HFFc6 (cell line): Measurements from ENCODE around the gene TTR. TPM values are rescaled to one million over a fixed set of nuclear protein-coding genes. Genes with fewer than 3 reads are reported as not detected.

ENCODE experiments used
- DNase-seq: peaks from one replicate; pipeline ENCODE4 v3.0.0-alpha.2; 2018
- H3K27ac Mint-ChIP-seq: 2 replicates; pipeline ENCODE4 v1.8.0; 2020; ENCODE audit warnings: mild to moderate bottlenecking, mixed read lengths
- H3K27me3 Mint-ChIP-seq: 2 replicates; pipeline ENCODE4 v1.8.0; 2021; ENCODE audit warnings: mild to moderate bottlenecking, moderate library complexity, mixed read lengths; ENCODE audit not compliant: insufficient read depth
- H3K36me3 Mint-ChIP-seq: 2 replicates; pipeline ENCODE4 v1.8.0; 2021; ENCODE audit warnings: low read depth, mixed read lengths
- H3K4me1 Mint-ChIP-seq: 2 replicates; pipeline ENCODE4 v1.8.0; 2020; ENCODE audit warnings: low read depth, mixed read lengths
- H3K4me3 Mint-ChIP-seq: 2 replicates; pipeline ENCODE4 v1.8.0; 2020; ENCODE audit warnings: mild to moderate bottlenecking, moderate library complexity, mixed read lengths
- H3K9me3 Mint-ChIP-seq: 2 replicates; pipeline ENCODE4 v1.8.0; 2020; ENCODE audit warnings: mild to moderate bottlenecking, mixed read lengths
- total RNA-seq, 6 experiments: library from RNA; stranded (reverse); fragmentation: NEBNext Ultra II Directional; extraction: Animal tissue kit (Norgen Biotek cat#: 25700); gene quantifications; 2 replicates in 1 of 6; 3 replicates in 5 of 6; pipeline ENCODE4 v1.2.3, GENCODE V29; 2021
- TF ChIP-seq, protein P1 (sequence below): fragments of 200-600 bp; sonication (generic); IDR thresholded peaks from 2 replicates; pipeline ENCODE4 v1.5.0; 2021; ENCODE audit warnings: antibody characterized with exemption, mild to moderate bottlenecking

Gene TTR
- total RNA-seq, 6 experiments from 2014 or later = not detected

- Mint-ChIP-seq H3K36me3 (no peaks in the 10 kb centered on the region), H3K4me1 (no peaks in the 10 kb centered on the region), H3K27ac (no peak overlapping the region), H3K4me3 (no peak overlapping the region), H3K9me3 (peaks cover 36% of the 10 kb centered on the region), H3K27me3 (no peaks in the 10 kb centered on the region; the same call in 1 of the 2 replicates)
- TF ChIP-seq, protein P1, sequence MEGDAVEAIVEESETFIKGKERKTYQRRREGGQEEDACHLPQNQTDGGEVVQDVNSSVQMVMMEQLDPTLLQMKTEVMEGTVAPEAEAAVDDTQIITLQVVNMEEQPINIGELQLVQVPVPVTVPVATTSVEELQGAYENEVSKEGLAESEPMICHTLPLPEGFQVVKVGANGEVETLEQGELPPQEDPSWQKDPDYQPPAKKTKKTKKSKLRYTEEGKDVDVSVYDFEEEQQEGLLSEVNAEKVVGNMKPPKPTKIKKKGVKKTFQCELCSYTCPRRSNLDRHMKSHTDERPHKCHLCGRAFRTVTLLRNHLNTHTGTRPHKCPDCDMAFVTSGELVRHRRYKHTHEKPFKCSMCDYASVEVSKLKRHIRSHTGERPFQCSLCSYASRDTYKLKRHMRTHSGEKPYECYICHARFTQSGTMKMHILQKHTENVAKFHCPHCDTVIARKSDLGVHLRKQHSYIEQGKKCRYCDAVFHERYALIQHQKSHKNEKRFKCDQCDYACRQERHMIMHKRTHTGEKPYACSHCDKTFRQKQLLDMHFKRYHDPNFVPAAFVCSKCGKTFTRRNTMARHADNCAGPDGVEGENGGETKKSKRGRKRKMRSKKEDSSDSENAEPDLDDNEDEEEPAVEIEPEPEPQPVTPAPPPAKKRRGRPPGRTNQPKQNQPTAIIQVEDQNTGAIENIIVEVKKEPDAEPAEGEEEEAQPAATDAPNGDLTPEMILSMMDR = no peak
- DNase-seq = no peak
These were observed 18.6 kb upstream of the TTR start for GRCh38 chr18:31573051-31573450.

- TF ChIP-seq, protein P1 = no peak
- peaks cover 33% of the 10 kb centered on the region for H3K9me3 Mint-ChIP-seq
- H3K27ac Mint-ChIP-seq = no peak overlapping the region
- H3K4me1 Mint-ChIP-seq = no peaks in the 10 kb centered on the region
- DNase-seq = no peak
- H3K27me3 Mint-ChIP-seq = no peaks in the 10 kb centered on the region; the same call in 1 of the 2 replicates
- H3K4me3 Mint-ChIP-seq = no peak overlapping the region
- no peaks in the 10 kb centered on the region for H3K36me3 Mint-ChIP-seq
These were observed 17.3 kb upstream of the TTR start for GRCh38 chr18:31574359-31574758.

- DNase-seq = no peak
- Mint-ChIP-seq H3K9me3 (peaks cover 33% of the 10 kb centered on the region), H3K36me3 (no peaks in the 10 kb centered on the region), H3K27me3 (no peaks in the 10 kb centered on the region; the same call in 1 of the 2 replicates), H3K27ac (no peak overlapping the region), H3K4me1 (no peaks in the 10 kb centered on the region), H3K4me3 (no peak overlapping the region)
- TF ChIP-seq, protein P1 = no peak
These were observed 16.0 kb upstream of the TTR start for GRCh38 chr18:31575515-31576257.

DNA sequence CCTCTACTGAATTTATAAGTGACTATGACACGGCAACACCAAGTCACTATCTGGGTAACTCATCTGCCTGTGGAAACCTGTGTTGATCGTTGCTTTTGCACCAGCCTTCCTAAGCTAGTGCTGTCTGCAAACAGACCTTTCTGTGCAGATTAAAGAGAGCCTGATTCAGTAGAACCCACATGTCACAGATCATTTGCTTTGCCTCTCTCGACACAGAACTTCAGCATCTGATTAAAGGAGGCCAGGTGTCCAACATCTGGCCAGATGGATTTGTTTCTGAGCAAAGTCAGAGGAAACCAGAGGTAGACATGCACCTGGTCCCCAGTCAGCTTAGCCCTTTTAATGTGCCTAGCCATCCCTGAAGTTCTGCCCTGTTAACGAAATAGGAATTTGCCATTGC is 15.0 kb upstream of the TTR start:
- H3K27ac Mint-ChIP-seq = no peak overlapping the region
- no peaks in the 10 kb centered on the region for H3K27me3 Mint-ChIP-seq
- no peaks in the 10 kb centered on the region for H3K4me1 Mint-ChIP-seq
- H3K4me3 Mint-ChIP-seq = no peak overlapping the region
- no peaks in the 10 kb centered on the region for H3K36me3 Mint-ChIP-seq
- no peak for DNase-seq
- TF ChIP-seq, protein P1 = no peak
- peaks cover 27% of the 10 kb centered on the region for H3K9me3 Mint-ChIP-seq

- Mint-ChIP-seq H3K4me1 (no peaks in the 10 kb centered on the region), H3K36me3 (no peaks in the 10 kb centered on the region), H3K9me3 (peaks cover 23% of the 10 kb centered on the region), H3K4me3 (no peak overlapping the region), H3K27ac (no peak overlapping the region), H3K27me3 (no peaks in the 10 kb centered on the region)
- DNase-seq = no peak
- TF ChIP-seq, protein P1 = no peak
These were observed 14.5 kb upstream of the TTR start for GRCh38 chr18:31577195-31577594.
